HT1080 (cell line): ENCODE measurements around the gene AP3S2. TPM values are rescaled to one million over a fixed set of nuclear protein-coding genes. Genes with fewer than 3 reads are reported as not detected.
"Not testable (repeated sequence)": the region's sequence is repeated elsewhere in the genome, so short reads cannot be mapped to it uniquely, and the experiment has no call there.

ENCODE experiments used
- DNase-seq: peaks from one replicate; pipeline ENCODE4 v3.0.0-alpha.2; 2015; ENCODE audit warnings: low read depth
- total RNA-seq: library from RNA; depleted of rRNA; stranded (reverse); fragments of >200 nt; shearing (Covaris generic); gene quantifications from 2 replicates; pipeline ENCODE4 v1.2.3, GENCODE V29; 2014

Gene AP3S2
- total RNA-seq, 1 experiment from 2014 or later: 21.1 TPM

DNA sequence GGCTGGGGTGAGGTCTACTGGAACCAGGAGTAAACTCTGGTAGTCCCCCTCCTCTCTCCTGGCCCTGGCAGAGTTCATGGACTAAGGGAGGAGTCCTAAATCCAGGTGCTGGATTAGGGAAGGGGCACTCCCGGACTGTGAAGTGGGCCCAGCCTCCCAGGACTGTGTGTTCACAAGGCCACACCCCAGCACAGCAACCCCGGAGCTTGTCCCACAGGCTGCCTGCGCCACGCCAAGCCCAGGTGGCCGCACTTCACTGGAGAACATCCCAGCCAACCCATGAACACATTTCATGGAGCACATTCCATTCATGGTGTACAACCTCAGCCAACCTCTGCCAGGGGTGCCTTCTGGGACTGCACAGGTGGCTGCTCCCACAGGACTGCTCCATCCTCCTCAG lies 10.7 kb upstream of the AP3S2 start:
- no peak for DNase-seq

DNA sequence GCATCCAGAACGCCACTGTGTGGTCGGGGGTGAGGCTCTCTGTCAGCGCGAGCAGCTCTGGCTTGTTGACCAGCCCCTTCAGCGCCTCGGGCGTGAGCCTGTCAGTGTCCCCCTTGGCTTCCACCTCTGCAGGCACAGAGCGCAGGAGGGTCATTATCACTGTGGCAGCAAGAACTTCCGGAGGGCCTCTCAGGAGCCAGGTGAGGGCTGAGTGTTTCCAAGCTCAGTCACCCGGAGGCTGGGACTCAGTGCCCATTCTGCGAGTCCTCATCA lies 10.0 kb upstream of the AP3S2 start:
- no peak for DNase-seq

DNA sequence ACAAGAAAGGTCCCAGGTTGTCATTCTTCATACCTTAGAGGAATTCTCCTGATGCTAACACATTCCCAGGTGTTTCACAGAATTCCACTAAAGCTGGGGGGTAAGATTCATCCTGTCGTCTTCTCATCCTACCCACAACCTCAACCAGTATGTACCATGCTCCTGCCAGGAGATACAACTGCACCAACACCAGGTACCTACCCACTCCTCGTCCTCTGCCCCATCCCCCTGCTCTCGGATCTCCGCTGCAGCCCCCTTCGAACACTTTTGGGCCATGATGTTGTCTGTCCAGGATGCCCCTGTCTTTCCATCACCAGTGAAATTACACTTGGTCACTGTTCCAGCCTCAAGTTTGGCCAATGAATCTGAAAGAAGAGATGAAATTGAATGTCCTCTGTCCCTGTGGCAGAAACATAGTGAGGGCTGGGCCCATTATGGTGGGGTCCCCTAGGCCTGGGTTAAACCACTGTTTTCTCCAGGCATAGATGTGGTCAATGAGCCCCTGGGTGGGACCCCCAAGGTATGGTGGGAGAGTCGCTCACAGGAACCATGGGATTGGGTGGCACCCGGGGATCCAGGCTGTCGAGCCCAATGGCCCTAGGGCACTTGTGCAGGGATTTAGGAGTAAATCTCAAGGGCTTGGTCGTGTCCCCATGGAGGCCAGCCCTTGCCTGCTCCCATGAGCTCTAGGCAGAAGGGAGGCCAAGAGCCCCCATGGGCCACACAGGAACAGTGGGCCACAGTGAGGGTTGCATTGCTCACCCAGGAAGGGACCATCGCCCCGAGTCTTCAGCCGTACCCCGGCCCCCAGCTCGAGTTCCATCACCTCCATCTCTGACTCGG lies 9.4 kb upstream of the AP3S2 start:
- no peak for DNase-seq

DNA sequence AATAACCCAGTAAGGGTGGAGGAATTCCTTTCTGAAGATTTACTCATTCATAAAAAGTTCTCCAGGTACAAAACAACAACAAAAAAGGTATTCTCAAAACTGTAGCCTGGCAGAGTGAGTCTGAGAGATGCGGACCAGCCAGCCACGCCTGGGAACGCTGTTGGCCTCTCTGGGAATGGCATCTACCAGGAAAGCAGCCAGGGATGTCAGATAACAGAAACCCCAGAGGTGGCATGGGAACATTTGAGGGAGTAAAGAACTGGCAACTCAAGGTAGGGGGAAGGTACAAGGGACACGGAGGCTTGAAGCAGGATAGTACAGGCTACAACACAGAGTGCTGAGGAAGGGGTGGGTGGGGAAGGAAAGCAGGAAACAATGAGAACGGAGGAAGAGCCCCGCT lies 7.1 kb upstream of the AP3S2 start:
- DNase-seq: no peak

DNA sequence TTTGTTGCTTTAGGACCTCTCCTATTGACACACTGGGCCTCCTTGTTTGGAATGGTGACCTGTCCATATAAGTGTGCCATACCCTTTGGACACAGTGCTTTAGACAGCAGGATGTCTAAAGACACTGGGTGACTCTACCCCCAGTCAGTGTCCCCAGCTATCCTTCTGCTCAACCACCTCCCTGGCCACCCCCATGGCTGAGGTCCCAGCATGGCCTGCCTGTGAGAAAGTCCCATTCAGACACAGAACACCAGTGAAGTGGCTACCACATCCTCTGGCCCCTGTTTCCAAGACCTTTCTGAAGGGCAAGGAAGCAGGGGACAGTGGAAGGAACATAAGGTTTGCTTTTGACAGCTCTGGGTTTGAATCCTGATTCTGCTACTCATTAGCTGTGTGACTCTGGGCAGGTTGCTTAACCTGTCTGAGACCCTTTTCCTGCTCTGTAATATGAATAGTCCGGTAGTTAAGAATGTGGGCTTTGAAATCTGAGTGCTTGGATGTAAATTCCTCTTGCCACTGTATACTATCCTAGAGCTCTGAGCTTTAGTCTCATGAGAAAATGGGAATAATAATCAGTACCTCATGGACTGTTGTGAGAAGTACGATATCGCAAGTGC lies 6.3 kb upstream of the AP3S2 start:
- DNase-seq: no peak

DNA sequence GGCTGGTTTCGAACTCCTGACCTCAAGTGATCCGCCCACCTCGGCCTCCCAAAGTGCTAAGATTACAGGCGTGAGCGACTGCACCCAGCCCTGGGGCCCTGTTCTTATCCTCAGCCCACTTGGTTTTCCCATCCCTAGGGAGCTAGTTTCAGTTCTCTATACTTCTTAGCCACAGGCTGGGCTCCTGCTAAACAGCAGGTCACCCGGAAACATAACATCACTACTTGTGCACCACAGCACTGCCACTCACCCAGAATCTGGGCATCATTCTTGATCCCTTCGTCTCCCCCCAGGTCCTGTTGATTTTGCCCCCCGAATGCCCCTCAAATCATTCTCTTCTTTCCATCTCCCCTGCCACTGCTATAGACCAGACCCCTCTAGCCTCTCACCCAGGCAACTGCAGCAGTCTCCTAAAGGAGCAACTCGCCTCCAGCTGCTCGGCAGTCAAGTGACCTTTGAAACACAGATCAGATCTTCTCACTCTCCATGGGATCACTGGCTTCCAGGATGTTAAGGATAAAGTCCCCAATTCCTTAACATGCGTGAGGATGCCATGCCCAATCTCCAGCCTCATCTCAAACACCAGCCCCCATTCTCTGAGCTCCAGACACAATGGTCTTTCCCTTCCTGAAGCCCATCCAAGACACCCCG lies 5.6 kb upstream of the AP3S2 start:
- no peak for DNase-seq

DNA sequence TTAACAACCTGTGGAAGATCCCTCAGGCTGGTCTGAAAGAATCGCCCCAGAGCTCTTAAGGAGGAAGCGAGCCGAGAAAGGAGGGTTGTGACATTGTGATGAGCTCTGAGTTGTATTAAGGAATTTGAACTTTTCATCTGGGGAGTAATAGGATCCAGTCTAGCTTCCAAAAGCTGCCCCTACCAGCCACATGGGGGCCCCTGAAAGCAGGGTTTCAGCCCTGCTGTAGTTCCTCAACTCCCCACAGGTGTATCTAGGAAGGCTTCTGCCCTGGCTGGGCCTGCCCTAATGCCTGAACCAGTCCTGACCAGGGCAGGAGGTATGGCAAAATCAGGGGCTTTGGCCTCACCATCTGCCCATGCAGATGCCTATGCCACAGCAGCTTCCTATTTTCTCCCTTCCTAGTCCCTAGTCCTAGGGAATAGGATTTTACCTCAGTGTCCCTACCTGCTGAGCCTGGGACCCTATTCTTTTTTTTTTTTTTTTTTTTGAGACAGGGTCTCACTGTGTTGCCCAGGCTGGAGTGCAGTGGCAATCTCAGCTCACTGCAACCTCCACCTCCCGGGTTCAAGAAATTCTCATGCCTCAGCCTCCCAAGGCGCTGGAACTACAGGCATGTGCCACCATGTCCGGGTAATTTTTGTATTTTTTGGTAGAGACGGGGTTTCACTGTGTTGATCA lies 5.0 kb upstream of the AP3S2 start:
- DNase-seq: peak; percentile 68

DNA sequence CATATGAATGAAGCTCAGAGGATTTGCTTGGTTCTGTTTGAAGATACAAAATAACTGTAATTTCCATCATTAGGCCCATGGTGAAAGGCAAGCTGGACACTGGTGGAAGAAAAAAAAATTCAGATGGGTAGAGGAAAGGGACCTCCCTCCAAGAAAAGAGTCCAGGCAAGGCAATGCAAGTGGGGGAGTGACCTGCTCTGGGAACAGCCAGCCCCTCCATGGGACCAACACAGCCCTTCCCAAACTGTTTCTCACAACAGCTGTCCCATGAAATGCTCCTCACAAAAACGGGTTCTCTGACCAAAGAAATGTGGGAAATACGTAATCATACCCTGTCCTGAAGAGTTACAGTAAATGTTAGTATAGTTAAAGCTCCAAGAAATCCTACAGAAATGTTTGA lies 4.4 kb upstream of the AP3S2 start:
- DNase-seq: no peak

DNA sequence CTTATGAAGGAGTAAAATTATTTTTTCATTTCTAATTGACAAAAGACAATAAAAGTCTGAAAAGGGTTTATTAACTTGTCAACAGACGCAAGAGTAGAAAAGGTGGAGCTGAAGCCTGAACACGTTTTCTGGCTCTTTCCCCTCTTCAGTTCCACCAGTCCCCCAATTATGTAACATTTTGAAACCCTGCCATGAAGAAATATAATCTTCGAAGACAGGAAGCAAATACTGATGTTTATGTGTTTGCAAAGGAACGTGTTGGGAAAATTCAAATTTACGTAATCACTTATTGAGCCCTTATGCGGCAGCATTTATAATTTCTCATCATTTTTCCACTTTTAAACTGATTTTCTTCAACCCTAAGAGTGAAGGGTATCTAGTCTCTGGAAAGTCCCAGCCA lies 767 bp downstream of the AP3S2 start:
- DNase-seq: no peak

DNA sequence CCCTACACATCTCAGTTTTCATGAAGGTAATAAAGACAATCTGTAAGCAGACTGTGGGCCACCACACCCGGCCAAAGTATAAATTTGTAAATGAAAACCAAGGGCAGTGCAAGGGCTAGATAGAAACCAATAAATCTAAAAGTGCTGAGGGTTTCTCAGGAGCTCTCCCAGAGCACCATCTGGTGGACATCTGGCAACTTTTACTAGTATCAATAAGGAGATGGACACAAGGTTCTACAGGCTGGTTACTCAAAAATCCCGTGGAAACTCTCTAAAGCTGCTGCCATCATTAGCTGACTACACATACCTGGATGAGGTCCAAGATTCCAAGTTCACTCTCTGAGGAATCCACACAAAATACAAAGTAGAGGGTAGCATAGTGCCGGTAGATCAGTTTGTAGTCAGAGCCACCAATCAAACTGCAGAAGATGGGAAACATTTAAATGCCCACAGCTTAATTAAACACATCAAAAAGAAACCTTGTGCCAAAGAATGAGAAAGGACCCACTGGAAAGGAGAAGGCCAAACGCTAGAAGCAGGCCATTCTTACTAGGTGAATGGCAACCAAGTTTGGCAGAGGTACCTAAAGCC lies 5.5 kb downstream of the AP3S2 start:
- peak; percentile 42 for DNase-seq

DNA sequence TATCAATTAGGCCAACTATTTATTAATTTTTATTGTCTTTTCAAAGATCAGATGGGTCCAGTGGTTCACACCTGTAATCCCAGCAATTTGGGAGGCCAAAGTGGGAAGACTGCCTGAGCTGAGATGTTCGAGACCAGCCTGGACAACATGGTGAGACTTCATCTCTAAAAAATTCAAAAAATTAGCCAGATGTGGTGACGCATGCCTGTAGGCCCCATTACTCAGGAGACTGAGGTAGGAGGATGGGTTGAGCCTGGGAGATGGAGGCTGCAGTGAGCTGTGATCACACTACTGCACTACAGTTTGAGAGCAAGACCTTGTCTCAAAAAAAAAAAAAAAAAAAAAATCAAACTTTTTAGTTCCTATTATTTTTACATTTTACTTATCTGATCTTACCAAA lies 8.2 kb downstream of the AP3S2 start:
- DNase-seq: no peak

DNA sequence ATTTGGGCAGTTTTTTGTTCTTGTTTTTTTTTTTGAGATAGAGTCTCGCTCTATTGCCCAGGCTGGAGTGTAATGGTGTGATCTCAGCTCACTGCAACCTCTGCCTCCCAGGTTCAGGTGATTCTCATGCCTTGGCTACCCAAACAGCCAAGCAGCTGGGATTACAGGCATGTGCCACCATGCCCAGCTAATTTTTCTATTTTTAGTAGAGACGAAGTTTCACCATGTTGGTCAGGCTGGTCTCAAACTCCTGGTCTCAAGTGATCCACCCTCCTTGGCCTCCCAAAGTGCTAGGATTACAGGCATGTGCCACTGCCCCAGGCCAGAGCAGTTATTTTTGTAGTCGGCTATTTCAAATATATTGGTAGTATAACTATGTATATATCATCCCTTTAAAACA lies 8.6 kb downstream of the AP3S2 start:
- not testable (repeated sequence) for DNase-seq

DNA sequence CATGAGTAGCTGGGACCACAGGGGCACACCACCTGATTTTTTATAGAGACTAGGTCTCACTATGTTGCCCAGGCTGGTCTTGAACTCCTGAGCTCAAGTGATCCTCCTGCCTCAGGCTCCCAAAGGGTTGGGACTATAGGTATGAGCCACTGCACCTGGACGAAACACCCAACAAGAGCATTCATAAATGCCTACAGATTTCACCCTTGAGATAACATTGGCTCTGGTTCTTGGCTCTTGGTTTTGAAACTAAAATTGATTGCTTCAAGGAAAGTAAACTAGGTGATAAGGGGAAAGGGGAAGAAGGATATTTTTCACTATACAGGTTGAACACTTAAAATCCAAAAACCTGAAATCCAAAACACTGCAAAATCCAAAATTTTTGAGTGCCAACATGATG lies 10.3 kb downstream of the AP3S2 start:
- no peak for DNase-seq

DNA sequence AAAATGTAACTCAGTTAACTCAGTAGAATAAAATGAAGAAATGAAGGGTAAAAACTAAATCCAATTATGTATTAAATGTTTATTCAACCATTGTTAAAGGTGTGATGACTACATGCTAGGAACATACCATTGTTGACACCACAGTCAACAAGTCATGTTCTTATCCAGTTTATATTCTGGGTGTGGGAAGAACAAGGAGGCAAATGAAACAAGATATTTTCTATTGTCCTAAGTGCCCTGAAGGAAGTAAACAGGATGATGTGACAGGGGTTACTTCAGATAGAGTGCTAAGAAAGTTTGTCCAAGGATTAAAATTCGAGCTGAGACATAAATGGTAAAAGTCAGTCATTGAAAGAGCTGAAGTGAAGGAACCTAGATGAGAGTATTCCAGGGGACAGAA lies 13.1 kb downstream of the AP3S2 start:
- DNase-seq: no peak

DNA sequence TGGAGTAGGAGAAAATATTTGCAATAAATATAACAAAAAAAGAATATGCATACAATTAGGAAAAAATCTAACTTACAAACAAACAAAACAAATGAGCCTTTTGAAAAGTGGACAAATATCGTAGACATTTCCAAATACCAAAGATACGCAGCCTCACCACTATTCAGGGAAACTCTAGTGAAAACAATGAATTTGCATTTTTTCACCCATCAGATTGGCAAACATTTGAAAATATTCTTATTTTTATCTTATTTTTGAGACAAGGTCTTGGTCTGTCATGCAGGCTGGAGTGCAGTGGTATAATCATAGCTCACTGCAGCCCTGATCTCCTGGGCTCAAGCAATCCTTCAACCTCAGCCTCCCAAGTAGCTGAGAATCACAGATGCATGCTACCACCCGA lies 15.5 kb downstream of the AP3S2 start:
- DNase-seq: no peak

DNA sequence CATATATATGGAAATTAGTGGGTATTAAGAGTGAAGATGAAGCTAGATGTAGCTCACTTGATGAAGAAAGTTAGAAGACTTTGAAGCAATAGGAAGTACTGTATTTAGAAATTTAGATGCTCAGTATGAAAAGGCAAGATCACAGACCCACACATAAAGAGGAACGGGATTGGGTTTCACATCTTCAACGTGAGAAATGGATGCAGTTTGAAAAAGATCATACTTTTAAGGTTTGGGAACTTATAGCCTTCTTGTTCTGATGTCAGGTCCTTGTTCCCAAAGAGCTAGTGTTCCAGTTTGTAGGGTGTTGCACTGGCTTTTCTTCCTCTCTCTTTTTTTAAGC lies 16.7 kb downstream of the AP3S2 start:
- no peak for DNase-seq

DNA sequence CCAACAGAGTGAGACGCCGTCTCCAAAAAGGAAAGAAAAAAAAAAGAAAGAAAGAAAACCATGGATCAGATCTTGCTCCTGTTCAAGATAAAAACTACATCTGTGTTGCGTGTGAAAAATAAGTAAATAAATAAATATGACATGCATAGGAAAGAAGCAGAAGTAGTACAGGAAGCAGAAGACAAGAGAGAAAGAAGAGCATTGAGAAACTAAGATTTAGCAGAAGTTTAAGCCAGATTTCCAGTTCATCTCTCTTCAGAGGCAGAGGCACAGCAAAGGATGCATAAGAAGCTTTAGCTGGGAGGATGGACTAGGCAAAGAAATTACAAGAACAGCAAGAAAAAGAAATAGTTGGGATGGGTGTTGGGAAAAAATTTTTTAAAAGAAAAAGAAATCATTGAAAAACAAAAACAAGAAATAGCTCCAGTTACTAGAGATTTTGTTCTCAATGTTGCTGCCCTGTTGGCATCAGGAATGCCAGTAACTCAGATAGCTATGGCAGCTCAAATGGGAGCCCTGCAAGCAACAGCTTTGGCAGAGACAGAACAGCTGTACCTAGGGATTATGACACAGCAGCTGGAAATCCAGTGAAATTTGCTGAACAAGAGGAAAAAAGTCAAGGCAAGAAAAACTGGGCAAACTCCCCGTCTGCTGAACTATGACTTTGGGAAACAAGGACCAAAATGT lies 17.3 kb downstream of the AP3S2 start:
- no peak for DNase-seq

DNA sequence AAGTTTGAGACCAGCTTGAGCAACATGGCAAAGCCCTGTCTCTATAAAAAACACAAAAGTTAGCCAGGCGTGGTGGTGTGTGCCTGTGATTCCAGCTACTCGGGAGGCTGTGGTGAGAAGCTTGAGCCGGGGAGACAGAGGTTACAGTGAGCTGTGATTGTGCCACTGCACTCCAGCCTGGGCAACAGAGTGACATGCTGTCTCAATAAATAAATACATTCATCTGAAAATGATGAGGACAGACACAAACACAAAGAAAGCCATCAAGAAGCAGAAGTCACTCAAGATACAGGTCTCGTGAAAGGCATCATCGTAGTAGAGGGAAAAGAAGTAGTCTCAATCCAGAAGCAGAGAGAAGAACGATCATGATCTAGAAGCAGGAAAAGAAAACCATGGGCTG lies 18.1 kb downstream of the AP3S2 start:
- DNase-seq: no peak

DNA sequence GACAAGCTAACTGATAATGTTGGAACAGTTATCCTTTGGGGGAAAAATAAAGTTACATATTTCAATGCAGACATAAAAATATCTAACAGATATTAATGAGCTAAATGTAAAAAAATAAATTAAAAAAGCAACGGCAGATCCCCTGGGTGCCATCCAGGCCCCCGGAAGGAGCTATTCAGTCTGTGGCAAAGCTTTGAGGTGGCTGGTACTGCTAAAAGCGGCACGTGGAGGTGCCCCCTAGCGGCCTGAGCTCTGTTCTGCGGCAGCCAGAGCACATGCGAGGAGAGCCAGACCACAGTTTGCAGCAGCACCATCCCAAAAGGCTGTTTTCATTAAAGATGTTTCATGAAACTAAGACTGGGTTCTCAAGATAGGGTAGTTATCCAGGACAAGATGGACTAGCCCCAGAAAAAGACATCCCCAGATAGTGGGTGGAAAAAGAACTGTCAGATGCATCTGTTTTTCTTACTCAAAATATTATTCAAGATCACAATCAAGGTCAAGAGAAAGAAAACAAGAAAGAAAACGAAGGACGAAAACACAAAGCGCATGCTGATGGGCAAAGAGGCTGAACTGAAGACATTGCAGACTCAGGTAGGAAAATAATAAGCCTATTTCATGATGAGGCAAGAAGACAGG lies 18.7 kb downstream of the AP3S2 start:
- DNase-seq: peak; percentile 75

DNA sequence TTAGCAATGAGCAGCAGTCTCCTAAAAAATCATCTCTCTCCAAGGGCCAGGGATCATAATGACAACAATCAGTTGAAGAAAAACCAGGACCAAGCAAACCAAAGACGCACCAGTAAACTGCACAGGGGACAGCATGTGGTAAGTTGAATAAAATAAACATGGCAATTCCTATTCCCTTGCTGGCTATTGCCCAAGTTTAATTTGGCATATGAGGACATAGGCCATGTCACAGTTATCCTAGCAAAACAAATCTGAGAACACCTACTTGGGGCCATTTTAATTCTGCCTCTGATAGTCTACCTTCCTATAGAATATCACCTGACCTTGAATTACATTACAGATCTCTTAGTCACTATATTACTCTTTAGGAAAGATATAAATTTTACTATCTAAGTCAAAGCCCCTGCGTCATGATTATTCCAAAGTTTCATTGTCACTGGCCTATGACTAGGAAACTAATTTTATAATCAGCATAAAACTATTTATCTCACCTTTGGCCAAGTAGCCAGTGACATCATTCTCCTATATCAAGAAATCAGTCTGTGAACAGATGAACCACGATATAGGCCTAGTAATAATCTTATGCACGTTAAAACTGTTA lies 23.0 kb downstream of the AP3S2 start:
- no peak for DNase-seq

DNA sequence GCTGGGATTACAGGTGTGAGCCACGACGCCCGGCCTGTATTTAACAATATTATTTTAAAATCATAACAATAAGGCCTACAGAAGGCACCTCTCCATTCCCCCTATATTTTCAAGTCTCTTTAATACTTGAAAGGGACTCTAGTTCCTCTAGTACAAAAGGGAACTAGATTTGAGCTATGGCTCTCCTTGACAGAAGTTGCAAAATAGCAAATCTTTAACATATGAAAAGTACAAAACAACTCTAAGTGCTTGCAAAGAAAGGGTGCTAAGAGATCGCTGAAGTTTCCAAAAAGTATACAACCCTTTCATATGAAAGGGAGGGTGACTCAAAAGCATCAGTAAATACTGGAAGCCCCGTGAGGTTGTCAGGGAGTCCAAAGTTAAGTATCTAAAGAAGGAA lies 23.8 kb downstream of the AP3S2 start:
- DNase-seq: no peak
